Measurements from ENCODE around the gene SQSTM1. TPM values are rescaled to one million over a fixed set of nuclear protein-coding genes. Genes with fewer than 3 reads are reported as not detected.

Gene SQSTM1
- total RNA-seq, 1 experiment from 2014 or later, result 612 TPM

DNA sequence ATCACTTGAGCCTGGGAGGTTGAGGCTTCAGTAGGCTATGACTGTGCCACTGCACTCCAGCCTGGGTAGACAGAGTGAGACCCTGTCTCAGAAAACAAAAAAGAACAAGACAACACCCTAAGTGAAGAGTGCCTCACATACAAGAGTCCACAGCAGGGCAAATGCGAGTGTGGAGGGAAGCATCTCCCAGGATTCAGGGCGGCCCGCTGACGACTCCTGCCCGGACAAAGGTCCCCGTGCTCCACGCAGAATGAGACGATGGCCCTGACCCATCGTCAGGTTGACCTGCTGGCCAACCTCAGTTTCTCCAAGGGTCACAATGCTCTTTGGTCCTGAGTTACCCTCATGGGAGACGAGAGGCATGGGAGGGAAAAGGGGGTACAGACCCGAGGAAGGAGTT is 19.6 kb downstream of the SQSTM1 start:
- no peaks in the 10 kb centered on the region for H3K4me1 Mint-ChIP-seq (ENCODE audit: insufficient read depth, unreplicated experiment)
- H3K9me3 Mint-ChIP-seq (ENCODE audit: unreplicated experiment), result peaks cover 7% of the 10 kb centered on the region
- H3K27ac Mint-ChIP-seq (ENCODE audit: low read depth, unreplicated experiment), result peak overlapping the region; percentile 51
- CTCF ChIA-PET, result no interaction called here
- H3K36me3 Mint-ChIP-seq (ENCODE audit: insufficient read depth, unreplicated experiment), result peaks cover 72% of the 10 kb centered on the region
- H3K27me3 Mint-ChIP-seq (ENCODE audit: insufficient read depth, unreplicated experiment), result no peaks in the 10 kb centered on the region
- no peak overlapping the region for H3K4me3 Mint-ChIP-seq (ENCODE audit: unreplicated experiment)
- BruUV-seq (replicated peaks), result no TSS peak
- POLR2A ChIA-PET, result interaction anchor here (0.7 to 1.3 kb wide), 3 partner anchors 14 to 21 kb away, joined by 3 read pairs; no protein-coding TSS in a partner anchor
- no peak for DNase-seq (ENCODE audit: unreplicated experiment)
- TF ChIP-seq, protein P1, sequence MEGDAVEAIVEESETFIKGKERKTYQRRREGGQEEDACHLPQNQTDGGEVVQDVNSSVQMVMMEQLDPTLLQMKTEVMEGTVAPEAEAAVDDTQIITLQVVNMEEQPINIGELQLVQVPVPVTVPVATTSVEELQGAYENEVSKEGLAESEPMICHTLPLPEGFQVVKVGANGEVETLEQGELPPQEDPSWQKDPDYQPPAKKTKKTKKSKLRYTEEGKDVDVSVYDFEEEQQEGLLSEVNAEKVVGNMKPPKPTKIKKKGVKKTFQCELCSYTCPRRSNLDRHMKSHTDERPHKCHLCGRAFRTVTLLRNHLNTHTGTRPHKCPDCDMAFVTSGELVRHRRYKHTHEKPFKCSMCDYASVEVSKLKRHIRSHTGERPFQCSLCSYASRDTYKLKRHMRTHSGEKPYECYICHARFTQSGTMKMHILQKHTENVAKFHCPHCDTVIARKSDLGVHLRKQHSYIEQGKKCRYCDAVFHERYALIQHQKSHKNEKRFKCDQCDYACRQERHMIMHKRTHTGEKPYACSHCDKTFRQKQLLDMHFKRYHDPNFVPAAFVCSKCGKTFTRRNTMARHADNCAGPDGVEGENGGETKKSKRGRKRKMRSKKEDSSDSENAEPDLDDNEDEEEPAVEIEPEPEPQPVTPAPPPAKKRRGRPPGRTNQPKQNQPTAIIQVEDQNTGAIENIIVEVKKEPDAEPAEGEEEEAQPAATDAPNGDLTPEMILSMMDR (IDR thresholded peaks at IDR 0.05; ENCODE audit: unreplicated experiment), result no peak
- intact Hi-C loops (cut with micrococcal nuclease), result no loop called here

DNA sequence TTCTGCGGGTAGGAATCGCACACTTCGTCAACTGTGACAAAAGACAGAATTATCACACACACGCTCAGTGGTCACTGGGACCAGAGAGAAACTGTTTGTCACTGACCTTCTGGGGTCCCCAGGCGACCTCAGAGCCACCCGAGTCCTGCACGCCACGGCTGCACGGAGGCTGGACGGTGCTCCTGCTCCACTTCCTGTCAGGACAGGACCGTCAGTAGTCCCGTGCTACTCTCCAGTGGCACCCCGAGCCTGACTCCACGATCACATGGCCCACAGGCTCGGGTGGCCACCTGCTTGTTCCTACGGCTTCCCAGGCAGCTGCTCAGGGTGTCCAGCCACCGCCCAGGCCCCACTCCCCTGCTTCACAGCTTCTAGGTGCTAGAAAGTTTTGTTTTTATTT is 20.1 kb downstream of the SQSTM1 start:
- TF ChIP-seq, protein P1 (IDR thresholded peaks at IDR 0.05; ENCODE audit: unreplicated experiment), result no peak
- Mint-ChIP-seq H3K4me1 (ENCODE audit: insufficient read depth, unreplicated experiment) (no peaks in the 10 kb centered on the region), H3K36me3 (ENCODE audit: insufficient read depth, unreplicated experiment) (peaks cover 68% of the 10 kb centered on the region), H3K9me3 (ENCODE audit: unreplicated experiment) (peaks cover 7% of the 10 kb centered on the region), H3K27ac (ENCODE audit: low read depth, unreplicated experiment) (peak overlapping the region; percentile 51), H3K4me3 (ENCODE audit: unreplicated experiment) (no peak overlapping the region), H3K27me3 (ENCODE audit: insufficient read depth, unreplicated experiment) (no peaks in the 10 kb centered on the region)
- intact Hi-C loops (cut with micrococcal nuclease), result no loop called here
- ChIA-PET POLR2A (interaction anchor here (0.5 to 1.9 kb wide), 3 partner anchors 10 to 22 kb away, joined by 3 to 5 read pairs (median 3); no protein-coding TSS in a partner anchor), CTCF (no interaction called here)
- no peak for DNase-seq (ENCODE audit: unreplicated experiment)
- BruUV-seq (replicated peaks), result no TSS peak

DNA sequence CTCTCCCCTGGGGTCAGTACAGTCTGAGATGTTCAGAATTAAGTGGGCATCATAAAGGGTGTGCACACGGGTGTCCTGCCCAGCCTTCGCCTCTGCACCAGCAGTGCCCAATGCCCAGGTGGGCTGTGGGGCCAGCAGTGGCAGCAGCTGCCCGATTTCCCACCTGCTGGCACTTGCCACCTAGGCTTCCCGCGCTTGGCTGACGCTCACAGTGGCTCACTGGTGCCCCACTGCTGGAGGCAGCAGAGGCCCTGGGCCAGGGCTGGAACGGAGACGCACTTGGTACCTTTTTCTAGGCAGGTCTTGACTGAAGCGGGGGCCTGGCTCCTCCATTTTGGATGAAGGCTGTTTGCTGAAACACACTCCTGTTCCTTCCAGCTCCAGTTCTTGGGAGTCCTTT is 20.9 kb downstream of the SQSTM1 start:
- CTCF ChIA-PET, result no interaction called here
- H3K27ac Mint-ChIP-seq (ENCODE audit: low read depth, unreplicated experiment), result no peak overlapping the region

DNA sequence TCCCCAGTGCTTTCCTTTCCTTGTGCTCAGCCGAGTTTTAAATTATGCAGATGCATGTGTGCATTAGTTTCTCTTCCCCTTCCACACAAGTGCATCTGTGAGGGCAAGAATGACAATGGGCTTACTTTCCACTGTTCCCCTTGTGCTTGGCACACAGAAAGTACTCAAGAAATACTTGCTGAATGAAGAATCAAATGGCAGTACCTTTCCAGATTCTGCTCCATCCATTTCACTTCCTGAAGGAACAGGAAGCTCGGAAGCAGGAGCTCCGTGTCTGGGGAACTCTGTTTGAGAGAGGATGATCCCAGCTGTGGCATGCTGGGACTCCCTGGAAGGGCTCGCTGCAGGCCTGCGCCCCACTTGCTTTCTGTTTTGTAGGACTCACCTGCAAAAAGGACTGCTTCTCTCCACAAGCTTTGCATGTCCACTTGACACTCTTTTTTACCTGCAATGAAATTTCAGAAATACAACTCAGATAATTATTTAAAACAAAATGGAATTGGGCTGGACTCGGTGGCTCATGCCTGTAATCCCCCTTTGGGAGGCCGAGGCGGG is 32.4 kb downstream of the SQSTM1 start:
- POLR2A ChIA-PET, result interaction anchor here (0.8 kb wide), 1 partner anchor 16 kb away, joined by 3 read pairs; no protein-coding TSS in a partner anchor
- CTCF ChIA-PET, result interaction anchor here (0.8 kb wide), 1 partner anchor 23 kb away, joined by 3 read pairs; no protein-coding TSS in a partner anchor
- TF ChIP-seq, protein P1 (IDR thresholded peaks at IDR 0.05; ENCODE audit: unreplicated experiment), result no peak
- intact Hi-C loops (cut with micrococcal nuclease), result no loop called here
- Mint-ChIP-seq H3K27ac (ENCODE audit: low read depth, unreplicated experiment) (no peak overlapping the region), H3K9me3 (ENCODE audit: unreplicated experiment) (no peaks in the 10 kb centered on the region), H3K36me3 (ENCODE audit: insufficient read depth, unreplicated experiment) (peaks cover 6% of the 10 kb centered on the region), H3K27me3 (ENCODE audit: insufficient read depth, unreplicated experiment) (no peaks in the 10 kb centered on the region), H3K4me3 (ENCODE audit: unreplicated experiment) (no peak overlapping the region), H3K4me1 (ENCODE audit: insufficient read depth, unreplicated experiment) (no peaks in the 10 kb centered on the region)
- DNase-seq (ENCODE audit: unreplicated experiment), result no peak
- BruUV-seq (replicated peaks), result no TSS peak

More for the DNA sequence above, 20.9 kb downstream of the SQSTM1 start:
- H3K4me1 Mint-ChIP-seq (ENCODE audit: insufficient read depth, unreplicated experiment), result no peaks in the 10 kb centered on the region
- peaks cover 7% of the 10 kb centered on the region for H3K9me3 Mint-ChIP-seq (ENCODE audit: unreplicated experiment)
- TF ChIP-seq, protein P1 (IDR thresholded peaks at IDR 0.05; ENCODE audit: unreplicated experiment), result no peak
- H3K36me3 Mint-ChIP-seq (ENCODE audit: insufficient read depth, unreplicated experiment), result peaks cover 59% of the 10 kb centered on the region
- POLR2A ChIA-PET, result interaction anchor here (0.5 to 1.9 kb wide), 4 partner anchors 9 to 23 kb away, joined by 3 to 5 read pairs (median 3); no protein-coding TSS in a partner anchor
- no peak for DNase-seq (ENCODE audit: unreplicated experiment)
- no peak overlapping the region for H3K4me3 Mint-ChIP-seq (ENCODE audit: unreplicated experiment)
- H3K27me3 Mint-ChIP-seq (ENCODE audit: insufficient read depth, unreplicated experiment), result no peaks in the 10 kb centered on the region
- intact Hi-C loops (cut with micrococcal nuclease), result no loop called here
- no TSS peak for BruUV-seq (replicated peaks)

All from MCF 10A (cell line).